Endothelial cell of umbilical vein (primary cell): ENCODE data around the gene XKR8. TPM values are rescaled to one million over a fixed set of nuclear protein-coding genes. Genes with fewer than 3 reads are reported as not detected.

Source experiments
- BruUV-seq: library from RNA; stranded (reverse); fragments of 400-500 nt; replicated peaks from 2 replicates; lab custom pipeline; 2021; lab: Mats Ljungman, UMichigan
- CTCF ChIA-PET: fragments of 300-600, 350-600 bp; sonication (Branson Sonifier 250); formaldehyde crosslinking; loops from one replicate; lab custom pipeline; 2021; ENCODE audit warnings: antibody characterized with exemption, inconsistent platforms; lab: Charles Lee
- POLR2A ChIA-PET: fragments of 300-600, 350-600 bp; sonication (Branson Sonifier 250); formaldehyde crosslinking; loops from one replicate; lab custom pipeline; 2021; ENCODE audit warnings: antibody characterized with exemption, inconsistent platforms; lab: Charles Lee
- DNase-seq: peaks from one replicate; pipeline ENCODE4 v3.0.0-alpha.2; 2011; ENCODE audit warnings: low read depth, low spot score
- FAIRE-seq: peaks from 2 replicates; lab custom pipeline; 2011; peaks lifted over from hg19 to GRCh38; lab: Jason Lieb, UNC
- H2AFZ ChIP-seq: 2 replicates; pipeline ENCODE4 v1.6.0; 2012; ENCODE audit warnings: low read depth, low read length, control low read depth, inconsistent platforms
- H3K27ac ChIP-seq: 2 replicates; pipeline ENCODE4 v1.5.1; 2011; ENCODE audit warnings: low read depth, mild to moderate bottlenecking, control low read depth, low read length, moderate library complexity; ENCODE audit not compliant: insufficient read depth
- H3K27me3 ChIP-seq, 2 experiments: 2 replicates each; pipeline versions ENCODE4 v1.6.0 to v1.6.1; 2011; ENCODE audit warnings: low read length in 2 of 2, mixed read lengths in 1 of 2; ENCODE audit not compliant: control insufficient read depth in 2 of 2, insufficient read depth in 2 of 2
- H3K36me3 ChIP-seq, 2 experiments: 2 replicates in 1 of 2; 3 replicates in 1 of 2; pipeline ENCODE4 v1.5.1; 2011; ENCODE audit warnings: low read length in 2 of 2, mild to moderate bottlenecking in 1 of 2, moderate library complexity in 1 of 2; ENCODE audit not compliant: control insufficient read depth in 2 of 2, insufficient read depth in 2 of 2; ENCODE audit errors: extremely low read depth in 1 of 2
- H3K4me1 ChIP-seq: 3 replicates; pipeline ENCODE4 v1.5.1; 2011; ENCODE audit warnings: mild to moderate bottlenecking, low read length; ENCODE audit not compliant: control insufficient read depth, insufficient read depth; ENCODE audit errors: extremely low read depth
- H3K4me2 ChIP-seq: 2 replicates; pipeline ENCODE4 v1.6.1; 2011; ENCODE audit warnings: low read length, control low read depth, mixed read lengths; ENCODE audit not compliant: insufficient read depth
- H3K4me3 ChIP-seq, 3 experiments: fragments of 200-600 bp in 1 of 3; sonication (generic), shearing (Covaris generic) in 1 of 3; replicated peaks in 1 of 3; 2 replicates each; pipeline ENCODE4 v1.5.1; 2011 to 2016; ENCODE audit warnings: control low read depth in 3 of 3, low read length in 3 of 3, mild to moderate bottlenecking in 2 of 3, inconsistent platforms in 1 of 3, low read depth in 1 of 3, moderate library complexity in 1 of 3; ENCODE audit not compliant: insufficient read depth in 1 of 3
- H3K79me2 ChIP-seq: 2 replicates; pipeline ENCODE4 v1.6.0; 2012; ENCODE audit warnings: low read length, inconsistent platforms; ENCODE audit not compliant: control insufficient read depth, insufficient read depth
- H3K9ac ChIP-seq: replicated peaks from 2 replicates; pipeline ENCODE3; 2011; ENCODE audit warnings: low read length, control low read depth; ENCODE audit not compliant: insufficient read depth; ENCODE audit errors: extremely low read depth
- H3K9me1 ChIP-seq: replicated peaks from 3 replicates; pipeline ENCODE4 v1.6.0; 2011; ENCODE audit warnings: mild to moderate bottlenecking, low read length; ENCODE audit not compliant: control insufficient read depth, insufficient read depth; ENCODE audit errors: extremely low read depth
- H3K9me3 ChIP-seq: replicated peaks from 2 replicates; pipeline ENCODE4 v1.5.1; 2012; ENCODE audit warnings: low read length, inconsistent platforms; ENCODE audit not compliant: control insufficient read depth, insufficient read depth
- H4K20me1 ChIP-seq: replicated peaks from 2 replicates; pipeline ENCODE3; 2011; ENCODE audit warnings: mild to moderate bottlenecking, low read length; ENCODE audit not compliant: control insufficient read depth, insufficient read depth; ENCODE audit errors: extremely low read depth
- CTCF ChIP-seq, 2 donors: IDR thresholded peaks; 1 replicate in 1 of 2; 2 replicates in 1 of 2; pipeline ENCODE4 v1.5.1; 2011; ENCODE audit warnings: low read length in 2 of 2, mild to moderate bottlenecking in 2 of 2, moderate library complexity in 2 of 2, control low read depth in 1 of 2, inconsistent platforms in 1 of 2, low read depth in 1 of 2; ENCODE audit not compliant: insufficient read depth in 1 of 2; ENCODE audit errors: extremely low read depth in 1 of 2
- EZH2 ChIP-seq: IDR thresholded peaks from 2 replicates; pipeline ENCODE4 v1.6.1; 2012; ENCODE audit warnings: borderline replicate concordance, low read depth, mild to moderate bottlenecking, moderate library complexity, low read length, inconsistent platforms; ENCODE audit not compliant: severe bottlenecking
- FOS ChIP-seq: IDR thresholded peaks from 2 replicates; pipeline ENCODE4 v1.6.1; 2011; ENCODE audit warnings: mild to moderate bottlenecking, low read length, moderate library complexity, borderline replicate concordance; ENCODE audit not compliant: insufficient read depth
- GATA2 ChIP-seq: IDR thresholded peaks from 2 replicates; pipeline ENCODE4 v1.7.0; 2011; ENCODE audit warnings: low read depth, mild to moderate bottlenecking, moderate library complexity, mixed read lengths, low read length; ENCODE audit not compliant: insufficient read length, insufficient read depth
- JUN ChIP-seq: IDR thresholded peaks from 2 replicates; pipeline ENCODE4 v1.6.1; 2011; ENCODE audit warnings: borderline replicate concordance, low read depth; ENCODE audit not compliant: insufficient read length, insufficient read depth
- MAX ChIP-seq: IDR thresholded peaks from 2 replicates; pipeline ENCODE4 v1.6.1; 2011; ENCODE audit not compliant: insufficient read depth, insufficient read length
- MYC ChIP-seq: IDR thresholded peaks from one replicate; pipeline ENCODE4 v1.6.1; 2011; ENCODE audit warnings: mild to moderate bottlenecking, low read depth, low read length
- POLR2A ChIP-seq: IDR thresholded peaks from 2 replicates; pipeline ENCODE4 v1.6.1; 2012; ENCODE audit warnings: low read depth, mild to moderate bottlenecking, control low read depth, low read length
- POLR2AphosphoS5 ChIP-seq: IDR thresholded peaks from 2 replicates; pipeline ENCODE4 v1.6.1; 2012; ENCODE audit warnings: low read depth, mild to moderate bottlenecking, control low read depth, low read length, moderate library complexity; ENCODE audit not compliant: insufficient read depth
- dilution Hi-C: fragments of 300-500 bp; cut with MboI; formaldehyde crosslinking; loops from one replicate; pipeline ENCODE4 v1.15.0; 2019; ENCODE audit warnings: low sequenced_read_pairs; ENCODE audit not compliant: extremely low pct_ligation_motif_present
- intact Hi-C: fragments of 100-400 bp; cut with micrococcal nuclease; formaldehyde crosslinking; loops from one replicate; pipeline ENCODE4 v1.10.0; 2022
- polyA plus RNA-seq, 4 experiments: library from polyadenylated mRNA; depleted of rRNA in 3 of 4; stranded (reverse) in 3 of 4; unstranded in 1 of 4; fragments of >200 nt; gene quantifications; 2 replicates each; pipeline versions ENCODE4 v1.2.1 to v1.2.3, GENCODE V29; 2011 to 2012; ENCODE audit warnings: missing spikeins in 1 of 4
- total RNA-seq: library from RNA; stranded (reverse); gene quantifications from 2 replicates; pipeline ENCODE4 v1.2.3, GENCODE V29; 2021

Gene XKR8
- total and polyA plus RNA-seq, 2 donors (not counting 3 experiments of a cell fraction or from before 2014, with no cell fraction given) = 10.0 to 13.1 TPM

DNA sequence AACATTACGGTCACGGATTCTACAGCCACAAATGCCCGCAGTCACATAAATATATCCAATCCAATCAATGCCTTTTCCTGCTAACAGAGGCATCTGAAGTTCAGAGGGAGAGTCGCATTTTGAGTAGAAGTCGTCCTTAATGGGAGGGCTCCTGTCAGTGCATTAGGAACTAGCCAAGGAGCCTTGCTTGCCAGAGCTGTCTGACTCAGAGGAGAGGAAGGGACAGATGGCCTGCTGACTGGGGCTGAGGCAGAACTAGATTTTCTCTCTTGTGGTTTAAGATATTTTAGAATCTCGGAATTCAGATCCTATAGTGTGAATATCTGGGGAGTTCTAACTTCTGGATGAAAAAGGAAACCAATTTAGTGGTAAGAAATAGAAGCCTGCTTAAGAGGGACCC is 10.6 kb downstream of the XKR8 start:
- ChIA-PET POLR2A (no interaction called here), CTCF (interaction anchor here (3.3 kb wide), 1 partner anchor 113 kb away, joined by 13 read pairs; no protein-coding TSS in a partner anchor)
- no peak overlapping the region for H3K4me3 ChIP-seq
- BruUV-seq = no TSS peak
- H3K4me2 ChIP-seq = no peak overlapping the region
- no peak overlapping the region for H3K9ac ChIP-seq
- intact Hi-C loops = no loop called here
- dilution Hi-C loops = no loop called here
- no peaks in the 10 kb centered on the region for H3K27me3 ChIP-seq
- TF ChIP-seq POLR2AphosphoS5 = no peak
- no peak for TF ChIP-seq JUN
- DNase-seq = no peak
- H3K27ac ChIP-seq = no peak overlapping the region
- no peaks in the 10 kb centered on the region for H3K4me1 ChIP-seq
- H3K79me2 ChIP-seq = no peaks in the 10 kb centered on the region
- H3K9me3 ChIP-seq = no peaks in the 10 kb centered on the region
- peak; percentile 40 for FAIRE-seq
- no peaks in the 10 kb centered on the region for H3K9me1 ChIP-seq
- peaks cover 2 to 17% of the 10 kb centered on the region in 2 experiments for H3K36me3 ChIP-seq
- H2AFZ ChIP-seq = no peak overlapping the region
- no peaks in the 10 kb centered on the region for H4K20me1 ChIP-seq

DNA sequence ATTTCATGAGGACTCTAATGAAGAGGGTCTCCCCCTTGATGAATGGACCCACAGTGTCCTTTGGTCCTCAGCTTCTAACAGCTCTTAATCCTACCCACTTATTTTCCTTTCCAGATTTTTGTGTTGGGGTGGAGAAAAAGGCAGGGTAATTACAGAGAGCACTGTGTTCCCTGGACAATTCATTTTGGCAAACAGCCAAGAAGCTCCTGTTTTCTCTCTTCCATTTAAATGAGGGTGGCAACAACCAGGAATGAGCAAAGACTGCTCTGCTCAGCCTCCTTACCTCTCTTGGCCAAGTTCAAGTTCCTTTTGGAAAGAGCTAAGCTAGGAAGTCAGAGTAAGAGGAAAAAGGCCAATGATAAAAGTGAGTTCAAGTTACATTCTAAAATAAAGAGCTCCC is 11.9 kb downstream of the XKR8 start:
- peak; percentile 49 for FAIRE-seq
- POLR2A ChIA-PET = no interaction called here
- no peaks in the 10 kb centered on the region for H3K4me1 ChIP-seq

More for the DNA sequence above, 11.9 kb downstream of the XKR8 start:
- no peaks in the 10 kb centered on the region for H3K27me3 ChIP-seq
- no peaks in the 10 kb centered on the region for H3K9me3 ChIP-seq
- H3K9me1 ChIP-seq = no peaks in the 10 kb centered on the region
- H2AFZ ChIP-seq = no peak overlapping the region
- no peak overlapping the region for H3K27ac ChIP-seq
- no peak overlapping the region for H3K9ac ChIP-seq
- dilution Hi-C loops = no loop called here
- CTCF ChIA-PET = interaction anchor here (0.8 to 3.3 kb wide), 5 partner anchors 8 to 114 kb away, joined by 3 to 13 read pairs (median 4); no protein-coding TSS in a partner anchor
- no peak overlapping the region for H3K4me2 ChIP-seq
- intact Hi-C loops = no loop called here
- DNase-seq = no peak
- no TSS peak for BruUV-seq
- no peak for TF ChIP-seq GATA2
- no peak for TF ChIP-seq FOS
- TF ChIP-seq JUN = no peak
- TF ChIP-seq CTCF (IDR thresholded peaks at IDR 0.05; ENCODE audit: extremely low read depth in 1 of 2, insufficient read depth in 1 of 2, low read depth in 1 of 2, low read length in 2 of 2) = no peak
- TF ChIP-seq MYC = no peak
- TF ChIP-seq POLR2A = no peak
- TF ChIP-seq POLR2AphosphoS5 = no peak
- no peak for TF ChIP-seq MAX
- no peak for TF ChIP-seq EZH2
- H4K20me1 ChIP-seq = no peaks in the 10 kb centered on the region
- no peaks in the 10 kb centered on the region for H3K79me2 ChIP-seq
- no peak overlapping the region for H3K4me3 ChIP-seq
- H3K36me3 ChIP-seq = peaks cover 2 to 14% of the 10 kb centered on the region in 2 experiments
